Fibroblast of mammary gland (primary cell): ENCODE data around the gene MPV17.

Source experiments
- DNase-seq: peaks from one replicate; pipeline ENCODE4 v3.0.0-alpha.2; 2010; ENCODE audit warnings: low read depth
- H3K4me3 ChIP-seq: 2 replicates; pipeline ENCODE4 v1.5.1; 2011; ENCODE audit warnings: low read depth, mild to moderate bottlenecking, low read length, moderate library complexity; ENCODE audit not compliant: control insufficient read depth
- CTCF ChIP-seq: conservative IDR thresholded peaks from 2 replicates; pipeline ENCODE4 v1.5.1; 2011; ENCODE audit warnings: low read depth, low read length, inconsistent platforms; ENCODE audit not compliant: control insufficient read depth, insufficient read depth

The MPV17 gene

DNA sequence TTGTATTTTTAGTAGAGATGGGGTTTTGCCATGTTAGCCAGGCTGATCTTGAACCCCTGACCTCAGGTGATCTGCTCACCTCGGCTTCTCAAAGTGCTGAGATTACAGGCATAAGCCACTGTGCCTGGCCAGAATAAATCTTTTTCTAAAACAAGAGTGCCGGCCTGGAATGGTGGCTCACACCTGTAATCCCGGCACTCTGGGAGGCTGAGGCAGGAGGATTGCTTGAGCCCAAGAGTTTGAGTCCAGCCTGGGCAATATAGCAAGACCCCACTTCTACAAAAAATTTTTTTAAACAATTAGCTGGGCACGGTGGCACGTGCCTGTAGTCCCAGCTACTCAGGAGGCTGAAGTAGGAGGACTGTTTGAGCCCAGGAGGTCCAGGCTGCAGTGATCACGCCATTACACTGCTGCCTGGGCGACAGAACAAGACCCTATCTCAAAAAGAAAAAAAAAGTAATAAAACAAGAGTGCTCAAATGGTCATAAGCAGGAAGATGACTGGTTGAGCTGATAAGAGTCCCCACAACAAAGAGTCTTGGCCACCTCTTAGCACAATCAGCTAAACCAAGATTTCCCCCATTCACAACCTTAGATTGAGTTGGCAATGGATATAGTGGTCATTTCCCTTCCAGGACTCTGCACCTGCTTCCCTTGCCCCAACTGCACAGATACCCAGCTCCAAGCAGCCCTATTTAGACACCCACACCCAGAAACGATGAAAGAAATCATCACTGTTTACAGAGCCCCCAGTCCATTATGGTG lies 8.8 kb downstream of the MPV17 start:
- H3K4me3 ChIP-seq: no peak overlapping the region
- no peak for TF ChIP-seq CTCF
- no peak for DNase-seq

DNA sequence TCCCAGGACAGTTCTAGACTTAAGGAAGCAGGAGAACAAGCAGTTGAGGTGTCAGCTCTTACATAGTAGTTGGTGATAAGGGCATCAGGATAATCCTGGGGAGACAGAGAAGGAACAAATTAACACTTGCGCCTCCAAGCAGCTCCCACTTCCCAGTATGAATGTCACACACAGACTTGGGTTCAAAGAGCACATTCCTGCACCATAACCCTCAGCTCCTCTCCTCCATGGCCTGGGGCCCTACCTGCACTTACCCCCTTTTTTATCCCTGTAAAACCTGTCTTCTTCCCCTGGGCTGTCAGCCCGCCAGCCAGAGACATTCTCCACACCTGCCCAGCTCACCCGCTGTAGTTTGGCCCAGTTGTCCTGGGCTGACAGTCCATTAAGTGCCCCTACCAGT lies 10.7 kb downstream of the MPV17 start:
- TF ChIP-seq CTCF: no peak
- no peak for DNase-seq
- H3K4me3 ChIP-seq: no peak overlapping the region

- no peak for TF ChIP-seq CTCF
- H3K4me3 ChIP-seq: no peak overlapping the region
- DNase-seq: no peak
Measured at GRCh38 chr2:27309651-27310050, 13.2 kb downstream of the MPV17 start.

GRCh38 chr2:27308359-27308881 lies 14.5 kb downstream of the MPV17 start, which contains the start of gene UCN:
Gene UCN (minus strand): TSS chr2:27308445. CDS start chr2:27307895, 550 bp downstream.
- no peak within 1 kb of the TSS for H3K4me3 ChIP-seq
- DNase-seq: peak; percentile 36
- TF ChIP-seq CTCF: no peak

DNA sequence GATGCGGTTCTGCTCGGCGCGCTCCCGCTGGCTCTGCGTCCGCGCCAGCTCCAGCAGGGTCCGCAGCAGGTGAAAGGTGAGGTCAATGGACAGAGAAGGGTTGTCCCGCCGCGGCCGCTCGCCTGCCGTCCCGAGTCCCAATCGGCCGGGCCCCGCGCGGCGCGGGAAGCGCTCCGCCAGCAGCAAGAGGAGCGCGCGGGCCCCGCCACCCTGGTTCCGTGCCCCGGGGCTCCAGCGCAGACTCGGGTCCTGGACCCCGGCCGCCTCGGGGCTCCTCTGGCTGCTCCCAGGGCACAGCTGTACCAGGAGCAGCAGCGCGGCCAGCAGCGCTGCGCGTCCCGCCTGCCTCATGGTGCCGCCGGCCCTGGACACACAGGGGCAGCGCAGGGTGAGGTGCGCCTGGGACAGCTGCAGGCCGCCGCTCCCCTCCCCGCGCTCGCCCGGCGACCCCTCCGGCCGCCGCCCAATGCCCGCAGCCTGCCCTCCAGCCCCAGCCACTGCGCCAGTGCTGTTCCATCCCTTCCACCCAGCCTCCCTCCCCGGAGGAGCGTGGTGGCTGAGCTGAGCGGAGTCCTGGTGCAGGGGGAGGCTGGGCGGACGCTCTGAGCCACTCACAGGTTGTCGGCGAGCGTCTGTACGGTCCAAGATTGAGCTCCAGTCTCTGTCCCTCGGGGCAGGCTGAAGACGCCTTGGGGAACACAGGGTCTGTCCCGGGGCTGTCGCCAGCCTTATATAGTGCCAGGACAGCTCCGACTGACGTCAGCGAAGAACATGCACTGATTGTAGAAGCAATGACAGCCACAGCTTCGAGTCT lies 15.1 kb downstream of the MPV17 start:
- no peak for TF ChIP-seq CTCF
- no peak for DNase-seq
- no peak overlapping the region for H3K4me3 ChIP-seq

DNA sequence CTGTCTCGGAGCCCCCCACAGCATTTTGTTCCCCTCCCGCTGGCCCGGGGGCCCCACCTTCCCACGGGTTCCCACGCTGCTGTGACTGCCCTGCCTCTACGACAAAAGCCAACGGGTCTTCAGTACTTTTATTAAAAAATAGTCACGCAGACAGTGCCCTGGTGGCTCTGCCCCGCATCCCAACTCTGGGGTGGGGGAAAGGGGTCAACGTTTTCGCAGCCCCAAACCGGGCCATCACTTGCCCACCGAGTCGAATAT lies 15.7 kb downstream of the MPV17 start:
- TF ChIP-seq CTCF: no peak
- DNase-seq: no peak
- no peak overlapping the region for H3K4me3 ChIP-seq
